AG04449 (cell line): ENCODE data around the gene AKR1D1.

Source experiments
- CTCF ChIA-PET: fragments of 350-600 bp; formaldehyde crosslinking; extraction: SDS; loops from one replicate; lab custom pipeline; 2021; ENCODE audit warnings: antibody characterized with exemption; lab: Yijun Ruan, JAX
- POLR2A ChIA-PET: fragments of 400-600, 350-600 bp; formaldehyde crosslinking; extraction: SDS; loops from one replicate; lab custom pipeline; 2020; ENCODE audit warnings: antibody characterized with exemption, inconsistent platforms; lab: Yijun Ruan, JAX
- DNase-seq: peaks from one replicate; pipeline ENCODE4 v3.0.0-alpha.2; 2010; ENCODE audit warnings: low read depth, low spot score
- H3K4me3 ChIP-seq: 2 replicates; pipeline ENCODE4 v1.5.1; 2011; ENCODE audit warnings: low read depth, mild to moderate bottlenecking, control low read depth, low read length
- TF ChIP-seq, protein P1 (sequence below): IDR thresholded peaks from one replicate; pipeline ENCODE4 v1.5.1; 2011; ENCODE audit warnings: mild to moderate bottlenecking, moderate library complexity, low read length, control low read depth, inconsistent platforms; ENCODE audit not compliant: insufficient read depth; ENCODE audit errors: missing control alignments

Gene AKR1D1

DNA sequence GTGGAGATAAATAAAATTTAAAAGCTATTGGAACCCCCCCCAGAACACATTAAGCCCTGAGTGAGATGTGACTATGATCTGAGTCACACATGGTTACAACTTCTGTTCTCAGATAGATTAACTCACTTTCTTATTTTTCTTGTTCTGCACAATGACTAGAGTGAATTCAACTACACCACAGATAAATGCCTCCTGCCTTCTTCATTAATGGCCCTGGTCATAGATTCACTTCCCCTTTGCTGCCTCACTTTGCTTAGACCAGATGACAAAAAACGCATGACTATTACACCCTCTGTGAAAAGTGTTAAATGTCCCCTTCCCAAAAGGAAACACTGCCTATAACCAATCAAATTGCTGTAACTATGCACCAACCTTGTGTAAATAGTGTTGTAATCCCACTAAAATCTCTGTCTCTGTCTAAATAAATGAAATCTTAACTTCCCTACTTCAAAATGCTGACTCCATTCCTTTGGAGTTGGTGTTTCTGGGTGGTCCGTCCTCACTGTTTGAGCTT is 49.4 kb downstream of the AKR1D1 start:
- TF ChIP-seq, protein P1, sequence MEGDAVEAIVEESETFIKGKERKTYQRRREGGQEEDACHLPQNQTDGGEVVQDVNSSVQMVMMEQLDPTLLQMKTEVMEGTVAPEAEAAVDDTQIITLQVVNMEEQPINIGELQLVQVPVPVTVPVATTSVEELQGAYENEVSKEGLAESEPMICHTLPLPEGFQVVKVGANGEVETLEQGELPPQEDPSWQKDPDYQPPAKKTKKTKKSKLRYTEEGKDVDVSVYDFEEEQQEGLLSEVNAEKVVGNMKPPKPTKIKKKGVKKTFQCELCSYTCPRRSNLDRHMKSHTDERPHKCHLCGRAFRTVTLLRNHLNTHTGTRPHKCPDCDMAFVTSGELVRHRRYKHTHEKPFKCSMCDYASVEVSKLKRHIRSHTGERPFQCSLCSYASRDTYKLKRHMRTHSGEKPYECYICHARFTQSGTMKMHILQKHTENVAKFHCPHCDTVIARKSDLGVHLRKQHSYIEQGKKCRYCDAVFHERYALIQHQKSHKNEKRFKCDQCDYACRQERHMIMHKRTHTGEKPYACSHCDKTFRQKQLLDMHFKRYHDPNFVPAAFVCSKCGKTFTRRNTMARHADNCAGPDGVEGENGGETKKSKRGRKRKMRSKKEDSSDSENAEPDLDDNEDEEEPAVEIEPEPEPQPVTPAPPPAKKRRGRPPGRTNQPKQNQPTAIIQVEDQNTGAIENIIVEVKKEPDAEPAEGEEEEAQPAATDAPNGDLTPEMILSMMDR: no peak
- no peak overlapping the region for H3K4me3 ChIP-seq
- no peak for DNase-seq
- POLR2A ChIA-PET: no interaction called here
- CTCF ChIA-PET: no interaction called here

DNA sequence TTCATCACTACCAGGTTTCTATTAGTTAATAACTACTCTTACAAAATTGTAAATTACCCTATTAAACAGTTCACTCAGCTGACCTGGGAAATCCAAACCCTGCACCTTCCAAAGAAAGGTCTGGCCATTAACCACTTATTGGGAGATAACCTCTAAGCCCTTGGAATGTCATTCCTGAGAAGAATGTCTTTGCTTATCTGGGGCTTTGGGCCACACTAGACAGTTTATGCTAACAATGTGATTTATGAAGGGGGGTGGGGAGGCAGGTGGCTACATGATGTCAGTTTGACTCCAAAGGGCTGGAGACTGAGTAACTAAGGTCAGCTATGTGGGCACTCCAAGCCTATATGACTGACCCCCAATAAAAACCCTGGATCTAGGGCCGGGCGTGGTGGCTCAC is 50.7 kb downstream of the AKR1D1 start:
- TF ChIP-seq, protein P1: no peak
- no peak for DNase-seq
- no peak overlapping the region for H3K4me3 ChIP-seq
- POLR2A ChIA-PET: no interaction called here
- CTCF ChIA-PET: no interaction called here

DNA sequence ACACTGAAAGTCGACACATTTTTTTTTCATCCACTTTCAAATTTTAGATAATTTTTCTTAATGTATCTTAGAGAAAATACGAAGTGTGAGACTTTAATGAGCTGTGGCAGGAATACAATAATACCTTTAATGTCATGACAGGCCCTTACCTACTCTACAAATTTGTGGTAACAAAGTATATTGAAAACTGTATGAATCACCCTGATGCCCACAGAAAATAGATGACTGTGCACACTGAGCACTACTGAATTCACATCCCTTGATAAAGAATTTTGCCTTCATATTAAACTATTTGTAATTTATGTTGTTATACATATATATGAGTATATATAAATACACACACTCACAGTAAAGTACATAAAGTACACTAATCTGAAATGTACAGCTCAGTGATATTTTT is 51.7 kb downstream of the AKR1D1 start:
- ChIA-PET CTCF (no interaction called here), POLR2A (no interaction called here)
- TF ChIP-seq, protein P1: no peak
- H3K4me3 ChIP-seq: no peak overlapping the region
- DNase-seq: no peak

DNA sequence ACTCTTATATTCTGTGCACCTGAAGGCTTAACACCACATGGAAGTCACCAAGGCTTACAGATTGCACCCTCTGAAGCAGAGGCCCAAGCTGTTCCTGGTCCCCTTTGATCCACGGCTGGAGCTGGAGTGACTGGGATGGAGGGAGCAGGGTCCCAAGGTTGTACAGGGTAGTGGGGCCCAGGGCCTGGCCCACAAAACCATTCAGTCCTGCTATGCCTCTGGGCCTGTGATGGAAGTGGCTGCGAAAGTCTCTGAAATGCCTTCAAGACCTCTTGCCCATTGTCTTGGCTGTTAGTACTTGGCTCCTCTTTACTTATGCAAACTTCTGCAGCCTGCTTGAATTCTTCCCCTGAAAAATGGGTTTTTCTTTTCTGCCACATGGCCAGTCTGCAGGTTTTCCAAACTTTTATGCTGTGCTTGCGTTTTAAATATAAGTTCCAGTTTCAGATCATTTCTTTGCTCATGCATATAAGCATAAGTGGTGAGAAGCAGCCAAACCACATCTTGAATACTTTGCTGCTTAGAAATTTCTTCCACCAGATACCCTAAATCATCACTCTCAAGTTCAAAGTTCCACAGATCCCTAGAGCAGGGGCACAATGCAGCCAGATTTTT is 53.4 kb downstream of the AKR1D1 start:
- H3K4me3 ChIP-seq: no peak overlapping the region
- DNase-seq: no peak
- ChIA-PET CTCF (no interaction called here), POLR2A (no interaction called here)
- TF ChIP-seq, protein P1: no peak

DNA sequence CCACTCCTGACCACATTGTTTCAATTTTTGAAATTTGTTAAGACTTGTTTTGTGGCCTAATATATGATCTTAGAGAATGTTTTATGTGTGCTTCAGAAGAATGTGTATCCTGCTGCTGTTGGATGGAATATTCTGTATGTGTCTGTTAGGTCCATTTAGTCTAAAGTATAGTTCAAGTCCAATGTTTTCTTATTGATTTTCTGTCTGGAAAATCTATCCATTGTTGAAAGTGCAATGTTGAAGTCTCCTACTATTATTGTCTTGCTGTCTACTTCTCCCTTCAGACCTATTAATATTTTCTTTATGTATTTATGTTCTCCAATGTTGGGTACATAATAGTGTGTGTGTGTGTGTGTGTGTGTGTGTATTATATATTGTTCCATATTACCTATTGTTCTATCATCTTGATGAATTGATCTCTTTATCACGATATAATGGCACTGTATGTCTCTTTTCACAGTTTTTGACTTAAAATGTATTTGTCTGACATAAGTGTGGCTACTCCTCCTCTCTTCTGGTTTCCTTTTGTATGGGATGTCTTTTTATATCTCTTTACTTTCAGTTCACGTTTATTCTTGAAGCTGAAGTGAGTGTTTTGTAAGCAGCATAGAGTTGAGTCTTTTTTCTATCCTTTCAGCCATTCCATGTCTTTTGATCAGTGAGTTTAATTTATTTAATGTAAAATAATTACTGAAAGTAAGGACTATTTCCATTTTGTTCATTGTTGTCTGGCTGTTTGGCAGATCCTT is 61.3 kb downstream of the AKR1D1 start:
- no peak for DNase-seq
- CTCF ChIA-PET: no interaction called here
- POLR2A ChIA-PET: no interaction called here
- TF ChIP-seq, protein P1: no peak
- H3K4me3 ChIP-seq: no peak overlapping the region

DNA sequence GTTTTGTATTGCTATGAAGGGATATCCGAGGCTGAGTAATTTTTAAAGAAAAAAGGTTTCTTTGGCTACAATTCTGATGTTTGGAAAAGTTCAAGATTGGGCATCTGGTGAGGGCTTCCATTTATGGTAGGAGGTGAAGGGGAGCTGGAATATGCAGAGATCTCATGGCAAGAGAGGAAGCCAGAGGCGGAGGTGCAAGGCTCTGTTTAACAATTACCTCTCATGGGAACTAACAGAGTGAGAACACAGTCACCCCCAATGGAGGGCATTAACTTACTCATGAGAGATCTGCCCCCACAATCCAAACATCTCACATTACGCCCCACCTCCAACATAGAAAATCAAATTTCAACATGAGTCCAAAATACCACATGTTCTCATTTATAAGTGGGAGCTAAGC is 62.0 kb downstream of the AKR1D1 start:
- POLR2A ChIA-PET: no interaction called here
- CTCF ChIA-PET: no interaction called here
- no peak overlapping the region for H3K4me3 ChIP-seq
- TF ChIP-seq, protein P1: no peak
- DNase-seq: no peak
